GM04504 (cell line): Measurements from ENCODE around the gene LCE2C.

ENCODE experiments used
- DNase-seq: peaks from one replicate; pipeline ENCODE4 v3.0.0-alpha.2; 2012; ENCODE audit warnings: low read depth

Gene LCE2C

GRCh38 chr1:152725261-152725660, 50.2 kb downstream of the LCE2C start:
- DNase-seq = no peak
